BLaER1 (cell line): Measurements from ENCODE around the gene GRK4.
A peak's percentile ranks its signal among the peaks of the same experiment; 100 is the strongest.
"Not testable (repeated sequence)": the region's sequence is repeated elsewhere in the genome, so short reads cannot be mapped to it uniquely, and the experiment has no call there.

ENCODE experiments used
- H3K27ac ChIP-seq: shearing (Covaris generic); formaldehyde crosslinking; 2 replicates; pipeline ENCODE4 v1.8.1; 2022
- H3K27me3 ChIP-seq: shearing (Covaris generic); formaldehyde crosslinking; 2 replicates; pipeline ENCODE4 v1.8.1; 2022
- H3K36me3 ChIP-seq: shearing (Covaris generic); formaldehyde crosslinking; 2 replicates; pipeline ENCODE4 v1.8.1; 2022
- H3K4me1 ChIP-seq: shearing (Covaris generic); formaldehyde crosslinking; 2 replicates; pipeline ENCODE4 v1.8.1; 2022
- H3K4me2 ChIP-seq: shearing (Covaris generic); formaldehyde crosslinking; 2 replicates; pipeline ENCODE4 v1.8.1; 2022
- H3K4me3 ChIP-seq: shearing (Covaris generic); formaldehyde crosslinking; 2 replicates; pipeline ENCODE4 v1.8.1; 2022
- H3K9ac ChIP-seq: shearing (Covaris generic); formaldehyde crosslinking; 2 replicates; pipeline ENCODE4 v1.8.1; 2022
- H3K9me3 ChIP-seq: shearing (Covaris generic); formaldehyde crosslinking; 2 replicates; pipeline ENCODE4 v1.8.1; 2022
- H4K20me1 ChIP-seq: shearing (Covaris generic); formaldehyde crosslinking; 2 replicates; pipeline ENCODE4 v1.8.1; 2022
- Cebpa-rat ChIP-seq: shearing (Covaris generic); IDR thresholded peaks from 2 replicates; pipeline ENCODE4 v1.8.1; 2022

The GRK4 gene

GRCh38 chr4:3044870-3045819, 81.8 kb downstream of the GRK4 start:
- peak overlapping the region; percentile 45 for H3K4me2 ChIP-seq

DNA sequence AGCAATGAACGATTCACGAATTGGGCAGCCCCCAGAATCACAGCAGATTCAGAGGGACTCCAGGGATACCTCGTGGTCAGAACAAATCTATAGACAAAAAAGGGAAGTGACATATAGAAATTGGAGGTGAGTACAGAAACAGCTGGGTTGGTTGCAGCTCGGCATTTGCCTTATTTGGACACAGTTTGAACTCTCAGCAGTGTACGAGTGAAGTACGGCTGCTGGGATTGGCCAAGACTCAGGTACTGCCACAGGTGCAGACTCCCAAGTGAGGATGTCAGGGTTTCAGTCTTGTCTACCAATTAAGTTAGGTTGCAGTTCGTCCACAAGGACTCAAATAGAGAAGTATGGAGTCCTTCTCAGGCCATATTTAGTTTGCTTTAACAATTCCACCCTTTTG, 82.8 kb downstream of the GRK4 start:
- no peak overlapping the region for H3K4me3 ChIP-seq
- peaks cover 13% of the 10 kb centered on the region for H3K9me3 ChIP-seq
- H3K9ac ChIP-seq: no peak overlapping the region
- H3K4me1 ChIP-seq: peaks cover 51% of the 10 kb centered on the region
- no peaks in the 10 kb centered on the region for H3K36me3 ChIP-seq
- no peak overlapping the region for H3K27ac ChIP-seq
- H3K27me3 ChIP-seq: no peaks in the 10 kb centered on the region
- no peak for TF ChIP-seq Cebpa-rat
- peak overlapping the region; percentile 45; the same call in 1 of the 2 replicates for H3K4me2 ChIP-seq
- no peaks in the 10 kb centered on the region for H4K20me1 ChIP-seq

More at GRCh38 chr4:3044870-3045819, 81.8 kb downstream of the GRK4 start:
- no peaks in the 10 kb centered on the region for H4K20me1 ChIP-seq
- no peaks in the 10 kb centered on the region for H3K36me3 ChIP-seq
- no peak overlapping the region for H3K9ac ChIP-seq
- no peak for TF ChIP-seq Cebpa-rat
- H3K4me3 ChIP-seq: no peak overlapping the region
- H3K27ac ChIP-seq: no peak overlapping the region
- H3K4me1 ChIP-seq: peaks cover 62% of the 10 kb centered on the region
- H3K27me3 ChIP-seq: no peaks in the 10 kb centered on the region
- H3K9me3 ChIP-seq: peaks cover 13% of the 10 kb centered on the region

DNA sequence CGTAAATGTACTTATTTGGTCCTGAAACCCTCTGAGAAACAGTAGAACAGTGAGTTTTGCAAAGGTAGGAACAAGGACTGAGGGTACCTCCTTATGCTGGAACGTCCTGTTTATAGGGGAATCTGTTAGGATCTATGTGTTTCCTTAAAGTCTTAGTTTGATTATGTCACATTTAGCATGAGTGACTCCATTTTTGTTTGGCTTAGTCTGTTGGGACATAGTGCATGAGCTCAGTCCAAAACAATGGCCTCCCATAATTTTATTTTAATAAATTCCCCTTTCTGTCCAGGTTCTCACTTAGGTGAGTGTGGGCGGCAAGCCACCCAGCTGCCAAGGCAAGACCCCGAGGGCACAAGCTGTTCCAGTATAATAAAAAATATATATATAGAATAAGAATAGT, 83.3 kb downstream of the GRK4 start:
- Histone ChIP-seq H3K36me3 (no peaks in the 10 kb centered on the region), H4K20me1 (no peaks in the 10 kb centered on the region), H3K9me3 (peaks cover 13% of the 10 kb centered on the region), H3K27me3 (no peaks in the 10 kb centered on the region), H3K9ac (no peak overlapping the region), H3K27ac (no peak overlapping the region), H3K4me3 (no peak overlapping the region), H3K4me1 (peaks cover 47% of the 10 kb centered on the region), H3K4me2 (no peak overlapping the region)
- TF ChIP-seq Cebpa-rat: no peak

DNA sequence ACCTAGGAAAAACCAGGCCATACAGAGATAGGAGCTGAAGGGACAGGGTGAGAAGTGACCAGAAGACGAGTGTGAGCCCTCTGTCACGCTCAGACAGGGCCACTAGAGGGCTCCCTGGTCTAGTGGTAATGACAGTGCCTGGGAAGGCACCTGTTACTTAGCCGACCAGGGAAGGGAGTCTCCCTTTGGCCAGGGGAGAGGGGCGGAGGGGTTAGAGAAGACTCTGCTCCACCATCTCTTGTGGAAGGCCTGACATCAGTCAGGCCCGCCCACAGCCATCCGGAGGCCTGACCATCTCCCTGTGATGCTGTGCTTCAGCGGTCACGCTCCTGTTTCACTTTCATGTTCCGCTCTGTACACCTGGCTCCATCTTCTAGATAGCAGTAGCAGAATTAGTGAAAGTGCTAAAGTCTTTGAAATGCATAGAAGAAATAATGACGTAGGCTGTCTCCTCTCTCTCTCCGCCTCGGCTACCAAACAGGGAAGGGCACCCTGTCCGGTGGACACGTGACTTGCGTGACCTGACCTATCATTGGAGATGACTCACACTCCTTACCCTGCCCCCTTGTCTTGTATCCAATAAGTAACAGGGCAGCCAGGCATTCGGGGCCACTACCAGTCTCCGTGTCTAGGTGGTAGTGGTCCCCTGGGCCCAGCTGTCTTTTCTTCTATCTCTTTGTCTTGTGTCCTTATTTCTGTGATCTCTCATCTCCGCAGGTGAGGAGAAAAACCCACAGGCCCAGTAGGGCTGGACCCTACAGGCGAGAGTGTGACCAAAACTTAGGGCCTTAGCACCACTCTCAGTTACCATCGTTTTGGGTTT, 84.3 kb downstream of the GRK4 start:
- Histone ChIP-seq H3K4me2 (peak overlapping the region; percentile 37), H3K4me3 (no peak overlapping the region)

DNA sequence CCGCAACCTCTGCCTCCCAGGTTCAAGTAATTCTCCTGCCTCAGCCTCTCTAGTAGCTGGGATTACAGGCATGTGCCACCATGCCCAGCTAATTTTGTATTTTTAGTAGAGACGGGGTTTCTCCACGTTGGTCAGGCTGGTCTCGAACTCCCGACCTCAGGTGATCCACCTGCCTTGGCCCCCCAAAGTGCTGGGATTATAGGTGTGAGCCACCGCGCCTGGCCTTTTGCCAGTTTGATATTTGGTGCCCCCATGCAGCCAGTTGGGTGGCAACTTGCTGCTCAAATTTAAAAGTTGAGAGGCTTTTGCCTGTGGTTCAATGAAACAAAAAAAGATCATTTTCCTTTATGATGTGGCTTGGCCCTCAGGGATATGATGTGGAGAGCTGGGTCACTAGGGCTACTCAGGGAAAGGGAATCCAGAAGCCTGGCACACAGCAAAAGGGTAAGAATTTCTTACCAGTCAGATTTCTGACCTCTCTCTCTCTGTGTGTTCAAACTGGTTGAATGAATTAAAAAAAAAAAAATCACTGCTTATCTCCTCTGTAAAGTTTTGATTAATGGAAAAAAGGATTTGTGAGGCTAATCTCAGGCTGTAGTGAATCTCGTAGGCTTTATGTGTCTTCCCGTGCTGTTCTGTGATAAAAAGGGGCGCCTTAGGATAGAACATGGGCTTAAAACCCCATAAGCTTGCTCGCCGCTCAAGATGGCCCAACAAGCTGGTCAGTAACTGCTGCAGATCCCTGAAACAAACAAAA, 87.9 kb downstream of the GRK4 start:
- not testable (repeated sequence) for H3K27ac ChIP-seq, H3K27me3 ChIP-seq, H4K20me1 ChIP-seq, H3K36me3 ChIP-seq, H3K4me3 ChIP-seq, H3K4me2 ChIP-seq, H3K9ac ChIP-seq
- H3K4me1 ChIP-seq: peaks cover 16% of the 10 kb centered on the region
- peaks cover 42% of the 10 kb centered on the region for H3K9me3 ChIP-seq

More for the DNA sequence above, 84.3 kb downstream of the GRK4 start:
- TF ChIP-seq Cebpa-rat: no peak
- no peak overlapping the region for H3K27ac ChIP-seq
- H4K20me1 ChIP-seq: no peaks in the 10 kb centered on the region
- H3K4me1 ChIP-seq: peaks cover 36% of the 10 kb centered on the region
- no peaks in the 10 kb centered on the region for H3K36me3 ChIP-seq
- no peak overlapping the region for H3K9ac ChIP-seq
- peaks cover 19% of the 10 kb centered on the region for H3K9me3 ChIP-seq
- no peaks in the 10 kb centered on the region for H3K27me3 ChIP-seq

GRCh38 chr4:3054169-3054759, 90.9 kb downstream of the GRK4 start:
- H3K36me3 ChIP-seq: no peaks in the 10 kb centered on the region
- no peak overlapping the region for H3K4me3 ChIP-seq
- no peaks in the 10 kb centered on the region for H3K27me3 ChIP-seq
- no peaks in the 10 kb centered on the region for H3K4me1 ChIP-seq
- no peak overlapping the region for H3K27ac ChIP-seq
- no peaks in the 10 kb centered on the region for H4K20me1 ChIP-seq
- no peak overlapping the region for H3K9ac ChIP-seq
- H3K4me2 ChIP-seq: no peak overlapping the region
- TF ChIP-seq Cebpa-rat: no peak
- H3K9me3 ChIP-seq: peaks cover 53% of the 10 kb centered on the region

- Histone ChIP-seq H3K9me3 (peaks cover 25% of the 10 kb centered on the region), H3K27me3 (no peaks in the 10 kb centered on the region), H3K4me3 (no peak overlapping the region), H4K20me1 (no peaks in the 10 kb centered on the region), H3K4me2 (no peak overlapping the region), H3K4me1 (no peaks in the 10 kb centered on the region), H3K36me3 (no peaks in the 10 kb centered on the region), H3K27ac (no peak overlapping the region), H3K9ac (no peak overlapping the region)
- no peak for TF ChIP-seq Cebpa-rat
Observed at GRCh38 chr4:3059943-3060342, 96.6 kb downstream of the GRK4 start.

GRCh38 chr4:3060946-3061345, 97.6 kb downstream of the GRK4 start:
- Histone ChIP-seq H3K27me3 (no peaks in the 10 kb centered on the region), H3K9ac (no peak overlapping the region), H3K9me3 (peaks cover 15% of the 10 kb centered on the region), H3K36me3 (no peaks in the 10 kb centered on the region), H4K20me1 (no peaks in the 10 kb centered on the region), H3K4me1 (no peaks in the 10 kb centered on the region), H3K4me3 (no peak overlapping the region), H3K4me2 (no peak overlapping the region), H3K27ac (no peak overlapping the region)
- TF ChIP-seq Cebpa-rat: no peak

DNA sequence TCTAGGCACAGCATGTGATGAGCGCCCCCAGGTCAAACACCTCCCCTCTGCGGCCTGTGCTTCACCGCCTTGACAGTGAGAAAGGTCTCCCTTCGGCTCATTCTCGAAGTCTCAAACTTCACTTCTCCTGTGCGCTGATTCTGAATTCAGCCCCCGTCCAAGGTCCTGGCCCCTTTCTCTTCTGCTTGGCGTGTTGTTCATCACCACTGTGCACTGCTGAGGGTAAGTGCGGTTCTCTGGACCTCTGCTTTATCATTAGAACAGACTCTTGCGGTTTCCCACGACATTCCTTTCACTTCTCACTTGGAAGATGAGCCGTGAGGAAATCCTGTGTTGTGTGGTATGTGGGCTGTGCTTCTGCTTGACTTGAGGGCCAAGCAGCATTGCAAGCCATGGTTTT, 99.1 kb downstream of the GRK4 start:
- no peaks in the 10 kb centered on the region for H4K20me1 ChIP-seq
- H3K27ac ChIP-seq: no peak overlapping the region
- no peak overlapping the region for H3K9ac ChIP-seq
- no peak overlapping the region for H3K4me3 ChIP-seq
- H3K27me3 ChIP-seq: no peaks in the 10 kb centered on the region
- no peak for TF ChIP-seq Cebpa-rat
- peaks cover 5% of the 10 kb centered on the region; the same call in 1 of the 2 replicates for H3K9me3 ChIP-seq
- no peak overlapping the region for H3K4me2 ChIP-seq
- no peaks in the 10 kb centered on the region for H3K4me1 ChIP-seq
- no peaks in the 10 kb centered on the region for H3K36me3 ChIP-seq
